OCI-LY7 (cell line): ENCODE data around the gene AKR1A1.

Experiments used
- EZH2phosphoT487 ChIP-seq: fragments of 200-600 bp; sonication (generic); IDR thresholded peaks from 2 replicates; pipeline ENCODE4 v1.6.1; 2018; ENCODE audit warnings: low read depth, borderline replicate concordance, mild to moderate bottlenecking, mixed run types, antibody characterized with exemption, low read length, moderate library complexity, mixed read lengths
- TF ChIP-seq, protein P1 (sequence below): fragments of 200-600 bp; sonication (generic); conservative IDR thresholded peaks from 2 replicates; pipeline ENCODE4 v1.5.1; 2014; ENCODE audit warnings: mild to moderate bottlenecking, antibody characterized with exemption, low read length, moderate library complexity, mixed read lengths

GRCh38 chr1:45610589-45611226 lies 60.1 kb downstream of the AKR1A1 start:
- TF ChIP-seq, protein P1, sequence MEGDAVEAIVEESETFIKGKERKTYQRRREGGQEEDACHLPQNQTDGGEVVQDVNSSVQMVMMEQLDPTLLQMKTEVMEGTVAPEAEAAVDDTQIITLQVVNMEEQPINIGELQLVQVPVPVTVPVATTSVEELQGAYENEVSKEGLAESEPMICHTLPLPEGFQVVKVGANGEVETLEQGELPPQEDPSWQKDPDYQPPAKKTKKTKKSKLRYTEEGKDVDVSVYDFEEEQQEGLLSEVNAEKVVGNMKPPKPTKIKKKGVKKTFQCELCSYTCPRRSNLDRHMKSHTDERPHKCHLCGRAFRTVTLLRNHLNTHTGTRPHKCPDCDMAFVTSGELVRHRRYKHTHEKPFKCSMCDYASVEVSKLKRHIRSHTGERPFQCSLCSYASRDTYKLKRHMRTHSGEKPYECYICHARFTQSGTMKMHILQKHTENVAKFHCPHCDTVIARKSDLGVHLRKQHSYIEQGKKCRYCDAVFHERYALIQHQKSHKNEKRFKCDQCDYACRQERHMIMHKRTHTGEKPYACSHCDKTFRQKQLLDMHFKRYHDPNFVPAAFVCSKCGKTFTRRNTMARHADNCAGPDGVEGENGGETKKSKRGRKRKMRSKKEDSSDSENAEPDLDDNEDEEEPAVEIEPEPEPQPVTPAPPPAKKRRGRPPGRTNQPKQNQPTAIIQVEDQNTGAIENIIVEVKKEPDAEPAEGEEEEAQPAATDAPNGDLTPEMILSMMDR, result no peak
- no peak for TF ChIP-seq EZH2phosphoT487
